ENCODE results near the gene KRTAP5-3.

- no peak for TF ChIP-seq CTCF (IDR thresholded peaks at IDR 0.05)
- TF ChIP-seq POLR2A (IDR thresholded peaks at IDR 0.05): no peak
Observed at GRCh38 chr11:1639102-1639620, 30.9 kb upstream of the KRTAP5-3 start.

All from thyroid gland (tissue), 4 donors.